CD14-positive monocyte (primary cell): Measurements from ENCODE around the gene ITGB8. TPM values are rescaled to one million over a fixed set of nuclear protein-coding genes. Genes with fewer than 3 reads are reported as not detected.

Experiments
- DNase-seq, 3 donors: peaks; one replicate each; pipeline ENCODE4 v3.0.0-alpha.2; 2011 to 2022
- H2AFZ ChIP-seq: 2 replicates; pipeline ENCODE4 v1.6.0; 2012; ENCODE audit warnings: mild to moderate bottlenecking, low read depth, low read length, inconsistent platforms; ENCODE audit not compliant: insufficient read depth, poor library complexity, severe bottlenecking
- H3K27ac ChIP-seq, 2 donors: 1 replicate in 1 of 2; 2 replicates in 1 of 2; pipeline ENCODE4 v1.5.1; 2012 to 2013; ENCODE audit warnings: low read length in 2 of 2, control low read depth in 1 of 2, inconsistent platforms in 1 of 2, low read depth in 1 of 2, mild to moderate bottlenecking in 1 of 2
- H3K27me3 ChIP-seq, 2 donors: one replicate each; pipeline versions ENCODE4 v1.6.0 to v1.6.1; 2011 to 2013; ENCODE audit warnings: low read length in 2 of 2; ENCODE audit not compliant: control insufficient read depth in 2 of 2, insufficient read depth in 2 of 2
- H3K36me3 ChIP-seq, 2 donors: replicated peaks in 1 of 2; 1 replicate in 1 of 2; 2 replicates in 1 of 2; pipeline versions ENCODE4 v1.5.1 to v1.6.1; 2012 to 2013; ENCODE audit warnings: low read length in 2 of 2, control low read depth in 1 of 2, inconsistent platforms in 1 of 2, mild to moderate bottlenecking in 1 of 2; ENCODE audit not compliant: insufficient read depth in 2 of 2, control insufficient read depth in 1 of 2
- H3K4me1 ChIP-seq, 2 donors: 1 replicate in 1 of 2; 2 replicates in 1 of 2; pipeline versions ENCODE4 v1.5.1 to v1.6.1; 2012 to 2013; ENCODE audit warnings: low read length in 2 of 2, control low read depth in 1 of 2, inconsistent platforms in 1 of 2, mild to moderate bottlenecking in 1 of 2, moderate library complexity in 1 of 2; ENCODE audit not compliant: insufficient read depth in 2 of 2, control insufficient read depth in 1 of 2
- H3K4me2 ChIP-seq: replicated peaks from 2 replicates; pipeline ENCODE3; 2012; ENCODE audit warnings: low read length, moderate library complexity, mild to moderate bottlenecking; ENCODE audit not compliant: poor library complexity, severe bottlenecking; ENCODE audit errors: extremely low read depth
- H3K4me3 ChIP-seq, 3 experiments: fragments of 200-600 bp in 1 of 3; sonication (generic) in 1 of 3; replicated peaks in 1 of 3; 1 replicate in 2 of 3; 2 replicates in 1 of 3; pipeline ENCODE4 v1.5.1; 2011 to 2013; ENCODE audit warnings: low read length in 3 of 3, mild to moderate bottlenecking in 3 of 3, control low read depth in 2 of 3, low read depth in 2 of 3, inconsistent platforms in 1 of 3, moderate library complexity in 1 of 3
- H3K79me2 ChIP-seq: 2 replicates; pipeline ENCODE4 v1.6.0; 2012; ENCODE audit warnings: mild to moderate bottlenecking, control low read depth, inconsistent platforms, low read length, moderate library complexity; ENCODE audit not compliant: insufficient read depth
- H3K9ac ChIP-seq: 2 replicates; pipeline ENCODE4 v1.6.0; 2017; ENCODE audit warnings: low read length, mild to moderate bottlenecking; ENCODE audit not compliant: insufficient read depth, poor library complexity, severe bottlenecking
- H3K9me3 ChIP-seq, 2 donors: replicated peaks in 1 of 2; 1 replicate in 1 of 2; 2 replicates in 1 of 2; pipeline versions ENCODE4 v1.5.1 to v1.6.1; 2012 to 2013; ENCODE audit warnings: low read length in 2 of 2, control low read depth in 1 of 2; ENCODE audit not compliant: control insufficient read depth in 1 of 2, insufficient read depth in 1 of 2
- H4K20me1 ChIP-seq: 2 replicates; pipeline ENCODE4 v1.6.0; 2012; ENCODE audit warnings: mild to moderate bottlenecking, low read length, control low read depth, moderate library complexity; ENCODE audit not compliant: insufficient read depth
- H3K27ac Mint-ChIP-seq, 7 donors: one replicate each; pipeline ENCODE4 v1.8.0; 2020; ENCODE audit warnings: mild to moderate bottlenecking in 7 of 7, mixed read lengths in 7 of 7, moderate library complexity in 6 of 7, inconsistent platforms in 2 of 7
- H3K27me3 Mint-ChIP-seq, 3 donors: one replicate each; pipeline ENCODE4 v1.8.0; 2021 to 2022; ENCODE audit warnings: low read depth in 3 of 3, mild to moderate bottlenecking in 3 of 3, mixed read lengths in 3 of 3, moderate library complexity in 3 of 3, inconsistent platforms in 1 of 3
- H3K36me3 Mint-ChIP-seq, 2 donors: one replicate each; pipeline ENCODE4 v1.8.0; 2020; ENCODE audit warnings: mixed read lengths in 2 of 2, inconsistent platforms in 1 of 2, mild to moderate bottlenecking in 1 of 2
- H3K4me1 Mint-ChIP-seq: one replicate; pipeline ENCODE4 v1.8.0; 2020; ENCODE audit warnings: mild to moderate bottlenecking, mixed read lengths
- H3K4me3 Mint-ChIP-seq, 2 donors: one replicate each; pipeline ENCODE4 v1.8.0; 2020; ENCODE audit warnings: mild to moderate bottlenecking in 2 of 2, mixed read lengths in 2 of 2, moderate library complexity in 1 of 2
- H3K9me3 Mint-ChIP-seq, 7 donors: one replicate each; pipeline ENCODE4 v1.8.0; 2020 to 2022; ENCODE audit warnings: mixed read lengths in 7 of 7, mild to moderate bottlenecking in 6 of 7, moderate library complexity in 6 of 7, inconsistent platforms in 2 of 7
- CTCF ChIP-seq: fragments of 200-600 bp; IDR thresholded peaks from one replicate; pipeline ENCODE4 v1.8.0; 2022; ENCODE audit warnings: antibody characterized with exemption, mild to moderate bottlenecking
- WGBS: methylation state at CpG from one replicate; pipeline ENCODE4 v1.1.5; 2013; ENCODE audit warnings: missing lambda C conversion rate; ENCODE audit not compliant: insufficient coverage; 5-methylcytosine and 5-hydroxymethylcytosine counted together
- intact Hi-C, 2 donors: fragments of 100-400 bp; cut with micrococcal nuclease; formaldehyde crosslinking; loops; one replicate each; pipeline versions ENCODE4 v1.15.0 to v1.15.1; 2023
- polyA plus RNA-seq, 3 donors: library from polyadenylated mRNA; depleted of rRNA in 1 of 3; unstranded in 2 of 3; stranded (reverse) in 1 of 3; fragments of 300-500 nt in 2 of 3; fragments of >200 nt in 1 of 3; fragmentation: Illumina TruSeq in 2 of 3; gene quantifications; 1 replicate in 2 of 3; 2 replicates in 1 of 3; pipeline ENCODE4 v1.2.3, GENCODE V29; 2012 to 2021

Gene ITGB8
- polyA plus RNA-seq, 3 donors: 0.01 to 0.28 (median 0.19) TPM

- no peak overlapping the region for H3K4me3 Mint-ChIP-seq
- H3K27ac Mint-ChIP-seq: no peak overlapping the region
- 92% methylated on average over 3 of the region's 4 CpGs for WGBS
- Histone ChIP-seq H3K4me1 (no peaks in the 10 kb centered on the region), H3K36me3 (no peaks in the 10 kb centered on the region), H3K4me2 (no peak overlapping the region), H3K79me2 (no peaks in the 10 kb centered on the region), H3K9me3 (no peaks in the 10 kb centered on the region), H4K20me1 (no peaks in the 10 kb centered on the region), H3K9ac (no peak overlapping the region), H3K27me3 (no peaks in the 10 kb centered on the region), H3K27ac (no peak overlapping the region), H3K4me3 (no peak overlapping the region), H2AFZ (no peak overlapping the region)
- no peak for TF ChIP-seq CTCF
- DNase-seq: no peak
- peaks cover 0 to 2% (median 0%) of the 10 kb centered on the region in 7 donors for H3K9me3 Mint-ChIP-seq
- intact Hi-C loops: no loop called here
- peaks cover 0 to 3% (median 0%) of the 10 kb centered on the region in 3 donors for H3K27me3 Mint-ChIP-seq
- no peaks in the 10 kb centered on the region for H3K36me3 Mint-ChIP-seq
- H3K4me1 Mint-ChIP-seq: peaks cover 3% of the 10 kb centered on the region
Observed at GRCh38 chr7:20346577-20346976, 15.9 kb downstream of the ITGB8 start.

- TF ChIP-seq CTCF: no peak
- Histone ChIP-seq H3K4me2 (no peak overlapping the region), H2AFZ (no peak overlapping the region), H3K27ac (no peak overlapping the region), H3K79me2 (no peaks in the 10 kb centered on the region), H3K9me3 (no peaks in the 10 kb centered on the region), H3K36me3 (no peaks in the 10 kb centered on the region), H3K27me3 (no peaks in the 10 kb centered on the region), H3K4me3 (no peak overlapping the region), H4K20me1 (no peaks in the 10 kb centered on the region), H3K9ac (no peak overlapping the region), H3K4me1 (no peaks in the 10 kb centered on the region)
- no peak for DNase-seq
- no peak overlapping the region for H3K27ac Mint-ChIP-seq
- intact Hi-C loops: no loop called here
- peaks cover 0 to 3% (median 0%) of the 10 kb centered on the region in 3 donors for H3K27me3 Mint-ChIP-seq
- H3K36me3 Mint-ChIP-seq: no peaks in the 10 kb centered on the region
- H3K9me3 Mint-ChIP-seq: peaks cover 0 to 2% (median 0%) of the 10 kb centered on the region in 7 donors
- H3K4me3 Mint-ChIP-seq: no peak overlapping the region
- H3K4me1 Mint-ChIP-seq: peaks cover 3% of the 10 kb centered on the region
Observed at GRCh38 chr7:20347680-20348079, 17.0 kb downstream of the ITGB8 start.
